Neural progenitor cell (in vitro differentiated cells): ENCODE data around the gene REEP1. TPM values are rescaled to one million over a fixed set of nuclear protein-coding genes. Genes with fewer than 3 reads are reported as not detected.

Source experiments
- DNase-seq: peaks from one replicate; pipeline ENCODE4 v3.0.0-alpha.2; 2016; ENCODE audit warnings: low spot score
- H2AFZ ChIP-seq: fragments of 200-600 bp; sonication (generic); replicated peaks from 2 replicates; pipeline ENCODE4 v1.6.1; 2016; ENCODE audit warnings: antibody characterized with exemption
- H3F3A ChIP-seq: fragments of 200-600 bp; sonication (generic); 2 replicates; pipeline ENCODE4 v1.6.1; 2016; ENCODE audit warnings: antibody characterized with exemption, low read depth
- H3K27ac ChIP-seq: fragments of 200-600 bp; sonication (generic); 2 replicates; pipeline ENCODE4 v1.5.1; 2016; ENCODE audit warnings: mild to moderate bottlenecking
- H3K27me3 ChIP-seq: fragments of 200-600 bp; sonication (generic); 2 replicates; pipeline ENCODE4 v1.6.1; 2016; ENCODE audit warnings: mild to moderate bottlenecking, moderate library complexity
- H3K36me3 ChIP-seq: fragments of 200-600 bp; sonication (generic); 2 replicates; pipeline ENCODE4 v1.5.1; 2016
- H3K4me1 ChIP-seq: fragments of 200-600 bp; sonication (generic); 2 replicates; pipeline ENCODE4 v1.6.1; 2016; ENCODE audit warnings: mixed run types
- H3K4me2 ChIP-seq: fragments of 200-600 bp; sonication (generic); 2 replicates; pipeline ENCODE4 v1.6.1; 2016
- H3K4me3 ChIP-seq: fragments of 200-600 bp; sonication (generic); 2 replicates; pipeline ENCODE4 v1.5.1; 2016
- H3K79me2 ChIP-seq: fragments of 200-600 bp; sonication (generic); 2 replicates; pipeline ENCODE4 v1.6.1; 2016; ENCODE audit warnings: low read depth
- H3K9ac ChIP-seq: fragments of 200-600 bp; sonication (generic); 2 replicates; pipeline ENCODE4 v1.6.1; 2016
- H3K9me3 ChIP-seq: fragments of 200-600 bp; sonication (generic); 2 replicates; pipeline ENCODE4 v1.5.1; 2016; ENCODE audit warnings: low read depth
- H4K20me1 ChIP-seq: fragments of 200-600 bp; sonication (generic); 2 replicates; pipeline ENCODE4 v1.6.1; 2016; ENCODE audit warnings: low read depth
- H3K27ac Mint-ChIP-seq: 3 replicates; pipeline ENCODE4 v1.8.0; 2021; ENCODE audit warnings: mixed read lengths
- H3K27me3 Mint-ChIP-seq: 2 replicates; pipeline ENCODE4 v1.8.0; 2022; ENCODE audit warnings: low read depth, mild to moderate bottlenecking, inconsistent platforms, moderate library complexity, mixed read lengths; ENCODE audit not compliant: insufficient read depth
- H3K36me3 Mint-ChIP-seq: 3 replicates; pipeline ENCODE4 v1.8.0; 2021; ENCODE audit warnings: mixed read lengths
- H3K4me1 Mint-ChIP-seq: 3 replicates; pipeline ENCODE4 v1.8.0; 2021; ENCODE audit warnings: mixed read lengths
- H3K4me3 Mint-ChIP-seq: 3 replicates; pipeline ENCODE4 v1.8.0; 2021; ENCODE audit warnings: mild to moderate bottlenecking, moderate library complexity, mixed read lengths
- H3K9me3 Mint-ChIP-seq: 3 replicates; pipeline ENCODE4 v1.8.0; 2020; ENCODE audit warnings: mixed read lengths
- CTCF ChIP-seq: fragments of 200-600 bp; sonication (generic); IDR thresholded peaks from 2 replicates; pipeline ENCODE4 v1.5.1; 2017; ENCODE audit warnings: antibody characterized with exemption, mild to moderate bottlenecking
- EZH2 ChIP-seq: fragments of 200-600 bp; sonication (generic); IDR thresholded peaks from 2 replicates; pipeline ENCODE4 v1.6.1; 2017; ENCODE audit warnings: antibody characterized with exemption, mild to moderate bottlenecking, moderate library complexity
- EZH2phosphoT487 ChIP-seq: fragments of 200-600 bp; sonication (generic); IDR thresholded peaks from 2 replicates; pipeline ENCODE4 v1.6.1; 2017; ENCODE audit warnings: antibody characterized with exemption
- total RNA-seq: library from RNA; depleted of rRNA; stranded (reverse); fragments of >200 nt; gene quantifications from 2 replicates; pipeline ENCODE4 v1.2.3, GENCODE V29; 2015; ENCODE audit warnings: low replicate concordance

The REEP1 gene
- total RNA-seq, 1 donor from 2014 or later: 0.88 TPM

DNA sequence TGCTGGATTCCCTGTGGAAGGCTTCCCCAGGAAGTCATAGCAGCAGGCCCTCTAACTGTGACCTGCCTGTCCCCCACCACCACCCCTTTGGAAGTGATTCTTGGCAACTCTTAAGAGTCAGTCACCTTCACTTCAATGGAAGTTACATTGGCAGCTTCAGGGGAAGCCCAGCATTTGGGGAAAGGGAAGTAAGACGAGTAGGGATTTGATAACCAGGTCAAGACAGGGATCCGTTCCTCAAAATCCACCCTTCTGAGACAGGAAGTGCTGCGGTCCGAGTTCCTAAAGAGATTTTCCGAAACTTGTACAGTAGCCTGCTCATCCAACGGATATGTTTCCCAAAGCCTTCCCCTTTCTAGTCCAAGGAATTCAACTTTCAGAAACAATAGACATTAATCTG, 84.0 kb downstream of the REEP1 start:
- Mint-ChIP-seq H3K27me3 (peaks cover 3% of the 10 kb centered on the region), H3K4me3 (no peak overlapping the region), H3K36me3 (no peaks in the 10 kb centered on the region), H3K27ac (no peak overlapping the region), H3K4me1 (peaks cover 25% of the 10 kb centered on the region), H3K9me3 (no peaks in the 10 kb centered on the region)
- H3K9ac ChIP-seq: no peak overlapping the region
- H3K36me3 ChIP-seq: no peaks in the 10 kb centered on the region
- H3K9me3 ChIP-seq: no peaks in the 10 kb centered on the region
- H3K27me3 ChIP-seq: no peaks in the 10 kb centered on the region
- TF ChIP-seq EZH2: no peak
- no peak for TF ChIP-seq EZH2phosphoT487
- no peak for TF ChIP-seq CTCF
- H3F3A ChIP-seq: no peaks in the 10 kb centered on the region
- H3K4me3 ChIP-seq: no peak overlapping the region
- peaks cover 4% of the 10 kb centered on the region for H3K4me1 ChIP-seq
- no peaks in the 10 kb centered on the region for H3K79me2 ChIP-seq
- H3K4me2 ChIP-seq: no peak overlapping the region
- no peak overlapping the region for H2AFZ ChIP-seq
- DNase-seq: no peak
- no peaks in the 10 kb centered on the region for H4K20me1 ChIP-seq
- no peak overlapping the region for H3K27ac ChIP-seq

DNA sequence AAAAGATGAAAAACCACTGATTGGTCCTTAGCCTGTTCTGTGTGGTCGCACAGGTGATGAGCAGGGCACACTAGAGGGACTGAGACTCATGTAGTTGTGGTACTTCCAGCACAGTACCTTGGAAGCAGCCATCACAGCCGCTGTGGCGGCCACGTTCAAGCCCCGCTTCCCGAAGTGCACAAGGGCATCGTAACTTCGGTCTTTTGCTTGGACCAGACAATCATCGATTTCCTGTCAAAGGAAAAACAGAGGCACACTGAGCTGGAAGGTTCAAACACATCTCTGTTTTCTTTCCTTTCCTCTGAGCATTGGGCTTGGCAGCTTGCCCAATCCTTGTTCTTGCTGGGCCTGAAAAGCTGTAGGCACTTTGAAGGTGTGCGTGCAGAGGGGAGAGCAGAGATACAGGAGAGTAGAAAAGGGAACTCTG, 85.6 kb downstream of the REEP1 start:
- Histone ChIP-seq H3K4me1 (peaks cover 4% of the 10 kb centered on the region), H3K9ac (no peak overlapping the region), H3F3A (no peaks in the 10 kb centered on the region), H3K79me2 (no peaks in the 10 kb centered on the region), H3K27ac (no peak overlapping the region), H3K27me3 (no peaks in the 10 kb centered on the region), H3K9me3 (no peaks in the 10 kb centered on the region), H2AFZ (no peak overlapping the region), H3K36me3 (no peaks in the 10 kb centered on the region), H3K4me2 (no peak overlapping the region), H4K20me1 (no peaks in the 10 kb centered on the region), H3K4me3 (no peak overlapping the region)
- TF ChIP-seq CTCF (no peak), EZH2phosphoT487 (no peak), EZH2 (no peak)
- no peaks in the 10 kb centered on the region for H3K9me3 Mint-ChIP-seq
- H3K4me3 Mint-ChIP-seq: no peak overlapping the region
- peaks cover 2% of the 10 kb centered on the region for H3K36me3 Mint-ChIP-seq
- no peak for DNase-seq
- peaks cover 5% of the 10 kb centered on the region for H3K27me3 Mint-ChIP-seq
- H3K4me1 Mint-ChIP-seq: peaks cover 29% of the 10 kb centered on the region
- no peak overlapping the region for H3K27ac Mint-ChIP-seq

GRCh38 chr2:86249579-86250391, 87.6 kb downstream of the REEP1 start:
- Histone ChIP-seq H3F3A (no peaks in the 10 kb centered on the region), H3K9ac (no peak overlapping the region), H3K4me3 (no peak overlapping the region), H3K4me2 (no peak overlapping the region), H3K27me3 (no peaks in the 10 kb centered on the region), H4K20me1 (no peaks in the 10 kb centered on the region), H2AFZ (no peak overlapping the region), H3K4me1 (peaks cover under 1% of the 10 kb centered on the region), H3K27ac (no peak overlapping the region), H3K79me2 (no peaks in the 10 kb centered on the region), H3K36me3 (no peaks in the 10 kb centered on the region), H3K9me3 (no peaks in the 10 kb centered on the region)
- H3K4me1 Mint-ChIP-seq: peaks cover 22% of the 10 kb centered on the region
- TF ChIP-seq EZH2phosphoT487: no peak
- TF ChIP-seq CTCF: no peak
- TF ChIP-seq EZH2: no peak
- no peak for DNase-seq
- peaks cover 2% of the 10 kb centered on the region for H3K36me3 Mint-ChIP-seq
- peak overlapping the region; percentile 51 for H3K27ac Mint-ChIP-seq
- H3K4me3 Mint-ChIP-seq: no peak overlapping the region
- H3K9me3 Mint-ChIP-seq: no peaks in the 10 kb centered on the region
- H3K27me3 Mint-ChIP-seq: peaks cover 7% of the 10 kb centered on the region
